K562 (cell line): Measurements from ENCODE around the gene WFDC9. TPM values are rescaled to one million over a fixed set of nuclear protein-coding genes. Genes with fewer than 3 reads are reported as not detected.
A peak's percentile ranks its signal among the peaks of the same experiment; 100 is the strongest.

Experiments
- ATAC-seq: fragments of 200-7000 bp; cut with Tn5 transposase; 3 replicates; pipeline ENCODE4 v1.9.1; 2020; ENCODE audit warnings: moderate library complexity
- BruUV-seq: library from RNA; stranded (reverse); fragments of 400-500 nt; replicated peaks from 2 replicates; lab custom pipeline; 2021; lab: Mats Ljungman, UMichigan
- CTCF ChIA-PET: fragments of 300-600 bp; formaldehyde crosslinking; extraction: SDS; loops from one replicate; lab custom pipeline; 2021; ENCODE audit warnings: low intra/inter-chr PET ratio; lab: Yijun Ruan, JAX
- POLR2A ChIA-PET: fragments of 300-600, 350-650 bp; sonication (Branson Sonifier 250); formaldehyde crosslinking; extraction: SDS; loops from one replicate; lab custom pipeline; 2021; ENCODE audit warnings: antibody characterized with exemption, inconsistent platforms; lab: Yijun Ruan, JAX
- DNase-seq, 4 experiments: peaks; one replicate each; pipeline versions ENCODE4 v3.0.0 to v3.0.0-alpha.2; 2011 to 2018; ENCODE audit warnings: low spot score in 3 of 4, mixed read lengths in 3 of 4; ENCODE audit errors: extremely low read depth in 1 of 4
- FAIRE-seq: peaks from 2 replicates; lab custom pipeline; 2011; peaks lifted over from hg19 to GRCh38; lab: Jason Lieb, UNC
- H2AFZ ChIP-seq: 2 replicates; pipeline ENCODE4 v1.6.0; 2011; ENCODE audit warnings: low read depth, low read length, control low read depth, inconsistent platforms
- H3K27ac ChIP-seq: fragments of 200-600 bp; 3 replicates; pipeline ENCODE4 v1.8.0; 2011; ENCODE audit warnings: low read depth, mild to moderate bottlenecking, control low read depth, inconsistent platforms, low read length, moderate library complexity, mixed read lengths; ENCODE audit errors: extremely low read depth
- H3K27me3 ChIP-seq, 2 experiments: fragments of 300-600 bp in 1 of 2; 2 replicates in 1 of 2; 3 replicates in 1 of 2; pipeline versions ENCODE4 v1.6.0 to v1.8.0; 2011; ENCODE audit warnings: inconsistent platforms in 2 of 2, low read length in 2 of 2, mild to moderate bottlenecking in 1 of 2, mixed read lengths in 1 of 2, moderate library complexity in 1 of 2; ENCODE audit not compliant: control insufficient read depth in 2 of 2, insufficient read depth in 2 of 2
- H3K36me3 ChIP-seq: fragments of 300-600 bp; 3 replicates; pipeline ENCODE4 v1.8.0; 2011; ENCODE audit warnings: mild to moderate bottlenecking, low read length, inconsistent platforms; ENCODE audit not compliant: control insufficient read depth, insufficient read depth
- H3K4me1 ChIP-seq, 2 experiments: fragments of 200-600 bp in 1 of 2; replicated peaks in 1 of 2; 2 replicates in 1 of 2; 3 replicates in 1 of 2; pipeline versions ENCODE4 v1.5.1 to v1.8.0; 2011; ENCODE audit warnings: inconsistent platforms in 2 of 2, low read length in 2 of 2, mild to moderate bottlenecking in 1 of 2, mixed read lengths in 1 of 2, moderate library complexity in 1 of 2; ENCODE audit not compliant: control insufficient read depth in 2 of 2, insufficient read depth in 2 of 2
- H3K4me2 ChIP-seq: 2 replicates; pipeline ENCODE4 v1.6.1; 2011; ENCODE audit warnings: low read length, control low read depth, inconsistent platforms, mixed read lengths; ENCODE audit not compliant: insufficient read depth
- H3K4me3 ChIP-seq: fragments of 200-600 bp; sonication (generic), shearing (Covaris generic); 2 replicates; pipeline ENCODE4 v1.5.1; 2016; ENCODE audit warnings: control low read depth, inconsistent platforms
- H3K79me2 ChIP-seq: fragments of 200-600 bp; 3 replicates; pipeline ENCODE4 v1.8.0; 2011; ENCODE audit warnings: low read length, inconsistent platforms; ENCODE audit not compliant: control insufficient read depth, insufficient read depth
- H3K9ac ChIP-seq, 2 experiments: 2 replicates each; pipeline versions ENCODE4 v1.6.0 to v1.6.1; 2011; ENCODE audit warnings: low read depth in 2 of 2, low read length in 2 of 2, control low read depth in 1 of 2, inconsistent platforms in 1 of 2, mild to moderate bottlenecking in 1 of 2, mixed read lengths in 1 of 2; ENCODE audit not compliant: insufficient read depth in 1 of 2
- H3K9me1 ChIP-seq: one replicate; pipeline ENCODE4 v1.6.0; 2011; ENCODE audit warnings: inconsistent platforms, mild to moderate bottlenecking, low read length, moderate library complexity; ENCODE audit not compliant: control insufficient read depth, insufficient read depth
- H3K9me3 ChIP-seq: replicated peaks from 2 replicates; pipeline ENCODE4 v1.5.1; 2011; ENCODE audit warnings: low read depth, low read length, inconsistent platforms; ENCODE audit not compliant: control insufficient read depth, insufficient read depth
- H4K20me1 ChIP-seq: replicated peaks from 2 replicates; pipeline ENCODE4 v1.6.1; 2011; ENCODE audit warnings: low read length, inconsistent platforms, mixed read lengths; ENCODE audit not compliant: control insufficient read depth, insufficient read depth
- E2F3 ChIP-seq: fragments of 250-450 bp; sonication (Bioruptor Pico); IDR thresholded peaks from 2 replicates; pipeline ENCODE4 v1.4.0; 2020; ENCODE audit warnings: mild to moderate bottlenecking
- FOXJ3 ChIP-seq: sonication (generic); formaldehyde crosslinking; IDR thresholded peaks from 2 replicates; pipeline ENCODE4 v1.4.0; 2020; ENCODE audit warnings: mild to moderate bottlenecking, missing genetic modification reagents
- GTF3C2 ChIP-seq: IDR thresholded peaks from 3 replicates; pipeline ENCODE4 v1.6.1; 2011; ENCODE audit warnings: borderline replicate concordance, mild to moderate bottlenecking, moderate library complexity; ENCODE audit not compliant: insufficient read length; ENCODE audit errors: extremely low read depth
- SPI1 ChIP-seq: IDR thresholded peaks from 2 replicates; pipeline ENCODE4 v1.6.1; 2011; ENCODE audit warnings: low read depth, low read length, control low read depth, borderline replicate concordance
- ZNF24 ChIP-seq: fragments of 450-650 bp; IDR thresholded peaks from 2 replicates; pipeline ENCODE4 v1.6.1; 2016
- ZSCAN32 ChIP-seq: fragments of 450-650 bp; formaldehyde crosslinking; IDR thresholded peaks from 2 replicates; pipeline ENCODE4 v1.4.0; 2020; ENCODE audit warnings: mild to moderate bottlenecking, moderate library complexity
- WGBS: fragments of 100-300 bp; shearing (Covaris generic); methylation state at CpG from one replicate; pipeline ENCODE4 v1.1.6; 2016; ENCODE audit warnings: low coverage, mixed read lengths; ENCODE audit not compliant: insufficient coverage; ENCODE audit errors: missing lambda C conversion rate; 5-methylcytosine and 5-hydroxymethylcytosine counted together
- in situ Hi-C: fragments of 300-500 bp; cut with MboI; formaldehyde crosslinking; loops from 4 replicates; pipeline ENCODE4 v1.15.0; 2018; ENCODE audit warnings: inconsistent platforms, mixed read lengths
- intact Hi-C: fragments of 100-400 bp; cut with micrococcal nuclease; formaldehyde crosslinking; loops from 2 replicates; pipeline ENCODE4 v1.14.2; 2022
- polyA plus RNA-seq, 8 experiments: library from polyadenylated mRNA; depleted of rRNA in 4 of 8; stranded (reverse) in 5 of 8; unstranded in 3 of 8; fragments of >200 nt; fragmentation: Nextera tagmentation in 2 of 8; fragmentation: Illumina TruSeq in 1 of 8; extraction: Ambion mirVana in 2 of 8; extraction: Trizol in 1 of 8; gene quantifications; 2 replicates each; pipeline versions ENCODE4 v1.2.1 to v1.2.3, GENCODE V29; 2011 to 2014; ENCODE audit warnings: inconsistent platforms in 1 of 8, missing spikeins in 1 of 8
- total RNA-seq, 7 experiments: library from RNA; depleted of rRNA in 6 of 7; stranded (reverse); fragments of >200 nt in 6 of 7; fragmentation: Illumina TruSeq in 2 of 7; extraction: Trizol in 2 of 7; gene quantifications; 2 replicates each; pipeline versions ENCODE4 v1.2.1 to v1.2.3, GENCODE V29; 2011 to 2021; ENCODE audit warnings: low replicate concordance in 1 of 7

Gene WFDC9
- total and polyA plus RNA-seq, 9 of the 15 experiments (the other 6 are each of a cell fraction or from before 2014, with no cell fraction given): not detected

- TF ChIP-seq GTF3C2 (no peak), ZNF24 (peak; percentile 72; the same call in 1 of the 2 replicates), E2F3 (no peak), FOXJ3 (CRISPR knock-in tag) (no peak)
These were observed 1.5 kb downstream of the WFDC9 start, which contains the start of gene WFDC10A (continued) for GRCh38 chr20:45629496-45630100.

GRCh38 chr20:45626540-45626939, 4.5 kb downstream of the WFDC9 start:
- no peak for DNase-seq
- H3K36me3 ChIP-seq: no peaks in the 10 kb centered on the region
- H4K20me1 ChIP-seq: no peaks in the 10 kb centered on the region; the same call in 1 of the 2 replicates
- no peaks in the 10 kb centered on the region for H3K4me1 ChIP-seq
- intact Hi-C loops: no loop called here
- TF ChIP-seq SPI1 (peak; percentile 55; the same call in 1 of the 2 replicates), ZSCAN32 (CRISPR knock-in tag) (no peak)
- H3K79me2 ChIP-seq: no peaks in the 10 kb centered on the region
- no peak for FAIRE-seq
- no peaks in the 10 kb centered on the region for H3K9me1 ChIP-seq
- POLR2A ChIA-PET: interaction anchor here (1.2 kb wide), 2 partner anchors 12 to 13 kb away, joined by 3 read pairs; no protein-coding TSS in a partner anchor
- BruUV-seq: no TSS peak
- H3K27ac ChIP-seq: no peak overlapping the region
- CTCF ChIA-PET: no interaction called here
- 2% methylated on average over 2 of the region's 2 CpGs for WGBS
- no peak for ATAC-seq
- in situ Hi-C loops: no loop called here
- H3K4me3 ChIP-seq: no peak overlapping the region
- H3K9me3 ChIP-seq: no peaks in the 10 kb centered on the region
- H3K9ac ChIP-seq: no peak overlapping the region
- no peak overlapping the region for H3K4me2 ChIP-seq
- H3K27me3 ChIP-seq: no peaks in the 10 kb centered on the region
- no peak overlapping the region for H2AFZ ChIP-seq
